Upper lobe of left lung (tissue), 4 donors: ENCODE data around the gene RNF222.

Experiments
- EP300 ChIP-seq, 4 donors: sonication (generic); formaldehyde crosslinking; IDR thresholded peaks; one replicate each; pipeline ENCODE4 v1.5.1; 2017; ENCODE audit warnings: antibody characterized with exemption in 4 of 4, control low read depth in 2 of 4
- POLR2A ChIP-seq, 4 donors: fragments of 450-650 bp; IDR thresholded peaks; one replicate each; pipeline ENCODE4 v1.5.1; 2016 to 2017; ENCODE audit warnings: antibody characterized with exemption in 4 of 4, mild to moderate bottlenecking in 2 of 4
- POLR2AphosphoS5 ChIP-seq, 2 donors: sonication (generic); formaldehyde crosslinking; IDR thresholded peaks; one replicate each; pipeline ENCODE4 v1.5.1; 2017; ENCODE audit warnings: antibody characterized with exemption in 2 of 2
- TF ChIP-seq, protein P1 (sequence below), 6 experiments: fragments of 450-650 bp in 4 of 6; fragments of 200-600 bp in 2 of 6; sonication (generic) in 2 of 6; IDR thresholded peaks; one replicate each; pipeline ENCODE4 v1.5.1; 2016 to 2019; ENCODE audit warnings: antibody characterized with exemption in 6 of 6

DNA sequence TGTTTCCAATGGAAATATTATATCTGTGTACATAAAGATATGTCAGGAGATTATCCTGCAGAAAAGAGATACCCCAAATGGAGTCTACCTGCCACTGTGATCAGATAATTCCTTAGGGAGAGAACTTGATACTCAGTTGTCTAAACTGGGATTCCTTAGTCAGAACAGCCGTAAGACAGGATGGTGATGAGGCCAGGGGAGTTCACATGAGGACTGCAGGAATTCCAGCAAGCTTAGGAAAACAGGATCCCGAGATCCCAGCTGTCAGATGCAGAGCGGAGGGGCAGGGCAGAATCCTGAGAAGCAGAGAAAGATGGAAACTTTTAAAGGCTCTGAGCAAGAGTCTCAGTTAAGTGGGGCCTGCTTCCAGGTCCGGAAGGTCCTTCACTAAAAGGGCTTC is 25.8 kb downstream of the RNF222 start:
- TF ChIP-seq POLR2A (IDR thresholded peaks at IDR 0.05) (no peak), POLR2AphosphoS5 (IDR thresholded peaks at IDR 0.05) (no peak), EP300 (IDR thresholded peaks at IDR 0.05) (no peak)
- TF ChIP-seq, protein P1, sequence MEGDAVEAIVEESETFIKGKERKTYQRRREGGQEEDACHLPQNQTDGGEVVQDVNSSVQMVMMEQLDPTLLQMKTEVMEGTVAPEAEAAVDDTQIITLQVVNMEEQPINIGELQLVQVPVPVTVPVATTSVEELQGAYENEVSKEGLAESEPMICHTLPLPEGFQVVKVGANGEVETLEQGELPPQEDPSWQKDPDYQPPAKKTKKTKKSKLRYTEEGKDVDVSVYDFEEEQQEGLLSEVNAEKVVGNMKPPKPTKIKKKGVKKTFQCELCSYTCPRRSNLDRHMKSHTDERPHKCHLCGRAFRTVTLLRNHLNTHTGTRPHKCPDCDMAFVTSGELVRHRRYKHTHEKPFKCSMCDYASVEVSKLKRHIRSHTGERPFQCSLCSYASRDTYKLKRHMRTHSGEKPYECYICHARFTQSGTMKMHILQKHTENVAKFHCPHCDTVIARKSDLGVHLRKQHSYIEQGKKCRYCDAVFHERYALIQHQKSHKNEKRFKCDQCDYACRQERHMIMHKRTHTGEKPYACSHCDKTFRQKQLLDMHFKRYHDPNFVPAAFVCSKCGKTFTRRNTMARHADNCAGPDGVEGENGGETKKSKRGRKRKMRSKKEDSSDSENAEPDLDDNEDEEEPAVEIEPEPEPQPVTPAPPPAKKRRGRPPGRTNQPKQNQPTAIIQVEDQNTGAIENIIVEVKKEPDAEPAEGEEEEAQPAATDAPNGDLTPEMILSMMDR (IDR thresholded peaks at IDR 0.05): no peak
